GM12891 (cell line): ENCODE results near the gene SLC2A10.

Experiments
- PAX5 ChIP-seq: IDR thresholded peaks from 2 replicates; pipeline ENCODE4 v1.6.1; 2011; ENCODE audit warnings: low read length, moderate library complexity, mild to moderate bottlenecking; ENCODE audit not compliant: insufficient read depth, severe bottlenecking
- POLR2A ChIP-seq: IDR thresholded peaks from 2 replicates; pipeline ENCODE4 v1.6.1; 2011; ENCODE audit warnings: low read depth, low read length, control low read depth
- POLR2AphosphoS5 ChIP-seq: IDR thresholded peaks from 2 replicates; pipeline ENCODE4 v1.6.1; 2011; ENCODE audit warnings: low read depth, low read length, control low read depth
- SPI1 ChIP-seq: IDR thresholded peaks from 2 replicates; pipeline ENCODE4 v1.6.1; 2011; ENCODE audit warnings: low read depth, low read length, control low read depth
- TAF1 ChIP-seq: IDR thresholded peaks from 2 replicates; pipeline ENCODE4 v1.6.1; 2011; ENCODE audit warnings: low read depth, low read length, control low read depth

DNA sequence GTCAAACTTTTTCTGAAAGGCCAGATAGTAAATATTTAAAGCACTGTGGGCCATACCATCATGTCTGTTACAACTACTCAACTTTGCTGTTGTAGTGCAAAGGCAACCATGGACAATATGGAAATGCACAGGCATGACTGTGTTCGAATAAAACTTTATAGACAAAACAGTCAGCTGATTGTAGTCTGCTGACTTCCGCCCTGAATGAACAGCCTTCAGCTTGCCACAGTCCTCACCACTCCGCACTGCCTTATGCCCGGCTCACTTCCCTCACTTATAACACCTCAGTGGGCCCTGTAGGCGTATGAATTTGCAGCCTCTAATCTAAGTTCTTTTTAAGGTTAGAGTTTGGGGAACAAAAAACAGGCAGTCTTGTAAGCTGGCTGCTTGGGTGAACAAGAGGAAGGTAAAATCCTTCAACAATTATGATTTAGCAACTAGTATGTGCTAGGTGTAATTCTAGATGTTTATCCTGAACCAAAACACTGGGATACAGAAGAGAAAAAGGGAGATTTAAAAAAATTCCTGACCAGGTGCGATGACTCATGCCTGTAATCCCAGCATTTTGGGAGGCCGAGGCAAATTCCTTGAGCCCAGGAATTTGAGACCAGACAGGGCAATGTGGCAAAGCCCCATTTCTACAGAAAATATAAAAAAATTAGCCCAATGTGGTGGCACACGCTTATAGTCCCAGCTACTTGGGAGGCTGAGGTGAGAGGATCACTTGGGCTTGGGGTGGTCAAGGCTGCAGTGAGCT, 6.8 kb upstream of the SLC2A10 start:
- TF ChIP-seq TAF1, result no peak
- no peak for TF ChIP-seq POLR2A
- TF ChIP-seq POLR2AphosphoS5, result no peak
- no peak for TF ChIP-seq SPI1
- no peak for TF ChIP-seq PAX5
